HepG2 (cell line): ENCODE data around the gene ESF1. TPM values are rescaled to one million over a fixed set of nuclear protein-coding genes. Genes with fewer than 3 reads are reported as not detected.

ENCODE experiments used
- ATAC-seq: fragments of 200-7000 bp; cut with Tn5 transposase; 3 replicates; pipeline ENCODE4 v1.9.1; 2020; ENCODE audit warnings: mild to moderate bottlenecking, moderate library complexity
- BruUV-seq: library from RNA; stranded (reverse); fragments of 400-500 nt; replicated peaks from 2 replicates; lab custom pipeline; 2021; lab: Mats Ljungman, UMichigan
- CTCF ChIA-PET: fragments of 300-600 bp; formaldehyde crosslinking; extraction: SDS; loops from one replicate; lab custom pipeline; 2021; ENCODE audit warnings: low total read pairs, inconsistent platforms, low intra/inter-chr PET ratio; lab: Yijun Ruan, JAX
- POLR2A ChIA-PET: fragments of 350-600 bp; sonication (Branson Sonifier 250); formaldehyde crosslinking; loops from one replicate; lab custom pipeline; 2020; ENCODE audit warnings: antibody characterized with exemption, inconsistent platforms; lab: Yijun Ruan, JAX
- DNase-seq: peaks from one replicate; pipeline ENCODE4 v3.0.0-alpha.2; 2015; ENCODE audit warnings: low spot score
- FAIRE-seq: peaks from 3 replicates; lab custom pipeline; 2011; peaks lifted over from hg19 to GRCh38; lab: Jason Lieb, UNC
- H2AFZ ChIP-seq: one replicate; pipeline ENCODE4 v1.6.1; 2011; ENCODE audit warnings: low read length, inconsistent platforms
- H3K27ac ChIP-seq: fragments of 300-600 bp; 3 replicates; pipeline ENCODE4 v1.8.0; 2011; ENCODE audit warnings: mixed run types, mild to moderate bottlenecking, mixed read lengths, low read length, inconsistent platforms; ENCODE audit not compliant: insufficient read depth; ENCODE audit errors: extremely low read length
- H3K27me3 ChIP-seq, 2 experiments: fragments of 200-600 bp in 1 of 2; 2 replicates in 1 of 2; 3 replicates in 1 of 2; pipeline versions ENCODE4 v1.6.0 to v1.8.0; 2011; ENCODE audit warnings: low read length in 2 of 2, mild to moderate bottlenecking in 2 of 2, moderate library complexity in 2 of 2, inconsistent platforms in 1 of 2; ENCODE audit not compliant: insufficient read depth in 2 of 2, control insufficient read depth in 1 of 2
- H3K36me3 ChIP-seq, 2 experiments: fragments of 200-600 bp in 1 of 2; replicated peaks in 1 of 2; 2 replicates in 1 of 2; 3 replicates in 1 of 2; pipeline versions ENCODE4 v1.5.1 to v1.8.0; 2011; ENCODE audit warnings: low read length in 2 of 2, inconsistent platforms in 1 of 2; ENCODE audit not compliant: insufficient read depth in 2 of 2, control insufficient read depth in 1 of 2
- H3K4me1 ChIP-seq: 2 replicates; pipeline ENCODE4 v1.5.1; 2012; ENCODE audit warnings: low read length, inconsistent platforms; ENCODE audit not compliant: insufficient read depth
- H3K4me2 ChIP-seq: 2 replicates; pipeline ENCODE4 v1.6.0; 2011; ENCODE audit warnings: low read depth, low read length, inconsistent platforms
- H3K4me3 ChIP-seq, 3 experiments: fragments of 200-600 bp in 1 of 3; sonication (generic), shearing (Covaris generic) in 1 of 3; replicated peaks in 1 of 3; 2 replicates each; pipeline ENCODE4 v1.5.1; 2011 to 2016; ENCODE audit warnings: low read length in 3 of 3, inconsistent platforms in 2 of 3, low read depth in 2 of 3, mild to moderate bottlenecking in 2 of 3, control low read depth in 1 of 3, mixed read lengths in 1 of 3; ENCODE audit not compliant: insufficient read depth in 1 of 3
- H3K79me2 ChIP-seq: one replicate; pipeline ENCODE4 v1.6.1; 2011; ENCODE audit warnings: low read length, inconsistent platforms; ENCODE audit not compliant: insufficient read depth
- H3K9ac ChIP-seq: 2 replicates; pipeline ENCODE4 v1.6.0; 2011; ENCODE audit warnings: mild to moderate bottlenecking, low read depth, low read length, inconsistent platforms; ENCODE audit not compliant: insufficient read depth
- H3K9me3 ChIP-seq: 2 replicates; pipeline ENCODE4 v1.5.1; 2012; ENCODE audit warnings: mild to moderate bottlenecking, low read length
- H4K20me1 ChIP-seq: 2 replicates; pipeline ENCODE4 v1.6.0; 2011; ENCODE audit warnings: inconsistent platforms, mild to moderate bottlenecking, low read length, moderate library complexity; ENCODE audit not compliant: insufficient read depth
- CEBPB ChIP-seq: IDR thresholded peaks from 2 replicates; pipeline ENCODE4 v1.6.1; 2011; ENCODE audit warnings: low read depth, low read length, improper control_type of control experiment, borderline replicate concordance
- FOXC1 ChIP-seq: sonication (generic); formaldehyde crosslinking; IDR thresholded peaks from 2 replicates; pipeline ENCODE4 v1.8.0; 2022; ENCODE audit warnings: mild to moderate bottlenecking, missing genetic modification reagents, borderline replicate concordance
- KLF12 ChIP-seq: sonication (generic); formaldehyde crosslinking; IDR thresholded peaks from 2 replicates; pipeline ENCODE4 v1.4.0; 2020; ENCODE audit warnings: missing genetic modification reagents, borderline replicate concordance
- RBAK ChIP-seq: sonication (generic); formaldehyde crosslinking; IDR thresholded peaks from 2 replicates; pipeline ENCODE4 v1.5.1; 2020; ENCODE audit warnings: mild to moderate bottlenecking, missing genetic modification reagents
- ZNF703 ChIP-seq: sonication (generic); formaldehyde crosslinking; IDR thresholded peaks from 2 replicates; pipeline ENCODE4 v1.5.1; 2020; ENCODE audit warnings: missing genetic modification reagents, mild to moderate bottlenecking, moderate library complexity, borderline replicate concordance
- WGBS: methylation state at CpG from one replicate; pipeline ENCODE4 v1.1.6; 2017; ENCODE audit warnings: low lambda C conversion rate; 5-methylcytosine and 5-hydroxymethylcytosine counted together
- in situ Hi-C: cut with HindIII; loops from 2 replicates; pipeline ENCODE4 v1.10.0; 2017; ENCODE audit warnings: low pct_unique_long_range_greater_than_20kb; ENCODE audit not compliant: extremely low pct_ligation_motif_present
- intact Hi-C: fragments of 100-400 bp; cut with micrococcal nuclease; formaldehyde crosslinking; loops from one replicate; pipeline ENCODE4 v1.10.0; 2022; ENCODE audit not compliant: unreplicated experiment
- polyA plus RNA-seq, 8 experiments: library from polyadenylated mRNA; depleted of rRNA in 3 of 8; stranded (reverse) in 7 of 8; unstranded in 1 of 8; fragments of >200 nt; fragmentation: Illumina TruSeq in 4 of 8; extraction: Trizol in 4 of 8; gene quantifications; 2 replicates each; pipeline versions ENCODE4 v1.2.1 to v1.2.3, GENCODE V29; 2011 to 2016; ENCODE audit warnings: low read depth in 4 of 8, missing spikeins in 1 of 8, mixed read lengths in 1 of 8; ENCODE audit not compliant: insufficient read depth in 1 of 8
- total RNA-seq, 5 experiments: library from RNA; depleted of rRNA; stranded (reverse); fragments of >200 nt; fragmentation: Illumina TruSeq; extraction: Trizol; gene quantifications; 2 replicates each; pipeline ENCODE4 v1.2.3, GENCODE V29; 2016; ENCODE audit warnings: low read depth in 1 of 5
- TF ChIP-seq, protein P1 (sequence below): sonication (generic); formaldehyde crosslinking; IDR thresholded peaks from 2 replicates; pipeline ENCODE4 v1.5.0; 2020; ENCODE audit warnings: mild to moderate bottlenecking, missing genetic modification reagents
- TF ChIP-seq, protein P2 (sequence below): sonication (generic); formaldehyde crosslinking; IDR thresholded peaks from 2 replicates; pipeline ENCODE4 v1.5.0; 2020; ENCODE audit warnings: mild to moderate bottlenecking, missing genetic modification reagents, borderline replicate concordance
- TF ChIP-seq, protein P3 (sequence below): sonication (generic); formaldehyde crosslinking; IDR thresholded peaks from 2 replicates; pipeline ENCODE4 v1.4.0; 2020; ENCODE audit warnings: missing genetic modification reagents

The ESF1 gene
- total and polyA plus RNA-seq, 2 of the 13 experiments (the other 11 are each of a cell fraction or from before 2014, with no cell fraction given): 7.3 to 66.9 TPM

DNA sequence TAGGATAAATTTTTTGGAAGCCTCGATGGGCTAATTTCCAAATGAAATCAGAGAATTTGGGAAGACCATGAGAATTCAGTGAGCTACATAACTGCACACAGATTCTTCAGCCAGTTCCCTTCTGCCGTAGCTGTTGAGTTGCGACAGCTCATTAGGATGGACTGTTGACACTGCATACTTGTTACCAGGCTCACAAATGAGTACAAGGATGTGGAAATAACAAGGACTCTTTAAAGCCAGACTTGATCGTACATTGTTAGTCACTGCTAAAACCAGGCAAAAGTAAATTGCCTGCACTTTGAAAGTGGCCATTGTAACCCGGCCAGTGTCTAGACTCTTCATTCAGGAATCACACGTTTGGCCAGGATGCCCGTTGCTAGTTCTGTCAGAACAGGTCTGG, 37.2 kb upstream of the ESF1 start:
- Histone ChIP-seq H4K20me1 (no peaks in the 10 kb centered on the region), H3K9ac (no peak overlapping the region), H2AFZ (no peak overlapping the region), H3K4me1 (no peaks in the 10 kb centered on the region), H3K36me3 (peaks cover 6 to 19% of the 10 kb centered on the region in 2 experiments), H3K27me3 (no peaks in the 10 kb centered on the region; a peak in 1 of 5 replicates), H3K4me2 (no peak overlapping the region), H3K4me3 (no peak overlapping the region), H3K79me2 (no peaks in the 10 kb centered on the region), H3K9me3 (no peaks in the 10 kb centered on the region), H3K27ac (no peak overlapping the region)
- no TSS peak for BruUV-seq
- ChIA-PET CTCF (no interaction called here), POLR2A (interaction anchor here (1.0 kb wide), 1 partner anchor 33 kb away, joined by 3 read pairs; no protein-coding TSS in a partner anchor)
- intact Hi-C loops: loop anchor here (5.0 kb wide), 1 partner anchor 120 kb away; no protein-coding TSS in a partner anchor
- in situ Hi-C loops: loop anchor here (5.0 kb wide), 1 partner anchor 235 kb away; no protein-coding TSS in a partner anchor
- FAIRE-seq: no peak
- 68% methylated on average over 7 of the region's 7 CpGs for WGBS
- peak; percentile 26 for ATAC-seq
- no peak for DNase-seq
- TF ChIP-seq ZNF703 (CRISPR knock-in tag) (no peak), KLF12 (no peak), FOXC1 (CRISPR knock-in tag) (no peak), RBAK (peak; percentile 64; the same call in 1 of the 2 replicates), CEBPB (0 out of 2 replicates have a peak, but pooled peaks have one; percentile 44)
- TF ChIP-seq, protein P1, sequence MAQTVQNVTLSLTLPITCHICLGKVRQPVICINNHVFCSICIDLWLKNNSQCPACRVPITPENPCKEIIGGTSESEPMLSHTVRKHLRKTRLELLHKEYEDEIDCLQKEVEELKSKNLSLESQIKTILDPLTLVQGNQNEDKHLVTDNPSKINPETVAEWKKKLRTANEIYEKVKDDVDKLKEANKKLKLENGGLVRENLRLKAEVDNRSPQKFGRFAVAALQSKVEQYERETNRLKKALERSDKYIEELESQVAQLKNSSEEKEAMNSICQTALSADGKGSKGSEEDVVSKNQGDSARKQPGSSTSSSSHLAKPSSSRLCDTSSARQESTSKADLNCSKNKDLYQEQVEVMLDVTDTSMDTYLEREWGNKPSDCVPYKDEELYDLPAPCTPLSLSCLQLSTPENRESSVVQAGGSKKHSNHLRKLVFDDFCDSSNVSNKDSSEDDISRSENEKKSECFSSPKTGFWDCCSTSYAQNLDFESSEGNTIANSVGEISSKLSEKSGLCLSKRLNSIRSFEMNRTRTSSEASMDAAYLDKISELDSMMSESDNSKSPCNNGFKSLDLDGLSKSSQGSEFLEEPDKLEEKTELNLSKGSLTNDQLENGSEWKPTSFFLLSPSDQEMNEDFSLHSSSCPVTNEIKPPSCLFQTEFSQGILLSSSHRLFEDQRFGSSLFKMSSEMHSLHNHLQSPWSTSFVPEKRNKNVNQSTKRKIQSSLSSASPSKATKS (CRISPR knock-in tag): no peak
- TF ChIP-seq, protein P2, sequence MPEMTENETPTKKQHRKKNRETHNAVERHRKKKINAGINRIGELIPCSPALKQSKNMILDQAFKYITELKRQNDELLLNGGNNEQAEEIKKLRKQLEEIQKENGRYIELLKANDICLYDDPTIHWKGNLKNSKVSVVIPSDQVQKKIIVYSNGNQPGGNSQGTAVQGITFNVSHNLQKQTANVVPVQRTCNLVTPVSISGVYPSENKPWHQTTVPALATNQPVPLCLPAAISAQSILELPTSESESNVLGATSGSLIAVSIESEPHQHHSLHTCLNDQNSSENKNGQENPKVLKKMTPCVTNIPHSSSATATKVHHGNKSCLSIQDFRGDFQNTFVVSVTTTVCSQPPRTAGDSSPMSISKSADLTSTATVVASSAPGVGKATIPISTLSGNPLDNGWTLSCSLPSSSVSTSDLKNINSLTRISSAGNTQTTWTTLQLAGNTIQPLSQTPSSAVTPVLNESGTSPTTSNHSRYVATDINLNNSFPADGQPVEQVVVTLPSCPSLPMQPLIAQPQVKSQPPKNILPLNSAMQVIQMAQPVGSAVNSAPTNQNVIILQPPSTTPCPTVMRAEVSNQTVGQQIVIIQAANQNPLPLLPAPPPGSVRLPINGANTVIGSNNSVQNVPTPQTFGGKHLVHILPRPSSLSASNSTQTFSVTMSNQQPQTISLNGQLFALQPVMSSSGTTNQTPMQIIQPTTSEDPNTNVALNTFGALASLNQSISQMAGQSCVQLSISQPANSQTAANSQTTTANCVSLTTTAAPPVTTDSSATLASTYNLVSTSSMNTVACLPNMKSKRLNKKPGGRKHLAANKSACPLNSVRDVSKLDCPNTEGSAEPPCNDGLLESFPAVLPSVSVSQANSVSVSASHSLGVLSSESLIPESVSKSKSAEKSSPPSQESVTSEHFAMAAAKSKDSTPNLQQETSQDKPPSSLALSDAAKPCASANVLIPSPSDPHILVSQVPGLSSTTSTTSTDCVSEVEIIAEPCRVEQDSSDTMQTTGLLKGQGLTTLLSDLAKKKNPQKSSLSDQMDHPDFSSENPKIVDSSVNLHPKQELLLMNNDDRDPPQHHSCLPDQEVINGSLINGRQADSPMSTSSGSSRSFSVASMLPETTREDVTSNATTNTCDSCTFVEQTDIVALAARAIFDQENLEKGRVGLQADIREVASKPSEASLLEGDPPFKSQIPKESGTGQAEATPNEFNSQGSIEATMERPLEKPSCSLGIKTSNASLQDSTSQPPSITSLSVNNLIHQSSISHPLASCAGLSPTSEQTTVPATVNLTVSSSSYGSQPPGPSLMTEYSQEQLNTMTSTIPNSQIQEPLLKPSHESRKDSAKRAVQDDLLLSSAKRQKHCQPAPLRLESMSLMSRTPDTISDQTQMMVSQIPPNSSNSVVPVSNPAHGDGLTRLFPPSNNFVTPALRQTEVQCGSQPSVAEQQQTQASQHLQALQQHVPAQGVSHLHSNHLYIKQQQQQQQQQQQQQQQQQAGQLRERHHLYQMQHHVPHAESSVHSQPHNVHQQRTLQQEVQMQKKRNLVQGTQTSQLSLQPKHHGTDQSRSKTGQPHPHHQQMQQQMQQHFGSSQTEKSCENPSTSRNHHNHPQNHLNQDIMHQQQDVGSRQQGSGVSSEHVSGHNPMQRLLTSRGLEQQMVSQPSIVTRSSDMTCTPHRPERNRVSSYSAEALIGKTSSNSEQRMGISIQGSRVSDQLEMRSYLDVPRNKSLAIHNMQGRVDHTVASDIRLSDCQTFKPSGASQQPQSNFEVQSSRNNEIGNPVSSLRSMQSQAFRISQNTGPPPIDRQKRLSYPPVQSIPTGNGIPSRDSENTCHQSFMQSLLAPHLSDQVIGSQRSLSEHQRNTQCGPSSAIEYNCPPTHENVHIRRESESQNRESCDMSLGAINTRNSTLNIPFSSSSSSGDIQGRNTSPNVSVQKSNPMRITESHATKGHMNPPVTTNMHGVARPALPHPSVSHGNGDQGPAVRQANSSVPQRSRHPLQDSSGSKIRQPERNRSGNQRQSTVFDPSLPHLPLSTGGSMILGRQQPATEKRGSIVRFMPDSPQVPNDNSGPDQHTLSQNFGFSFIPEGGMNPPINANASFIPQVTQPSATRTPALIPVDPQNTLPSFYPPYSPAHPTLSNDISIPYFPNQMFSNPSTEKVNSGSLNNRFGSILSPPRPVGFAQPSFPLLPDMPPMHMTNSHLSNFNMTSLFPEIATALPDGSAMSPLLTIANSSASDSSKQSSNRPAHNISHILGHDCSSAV: no peak
- TF ChIP-seq, protein P3, sequence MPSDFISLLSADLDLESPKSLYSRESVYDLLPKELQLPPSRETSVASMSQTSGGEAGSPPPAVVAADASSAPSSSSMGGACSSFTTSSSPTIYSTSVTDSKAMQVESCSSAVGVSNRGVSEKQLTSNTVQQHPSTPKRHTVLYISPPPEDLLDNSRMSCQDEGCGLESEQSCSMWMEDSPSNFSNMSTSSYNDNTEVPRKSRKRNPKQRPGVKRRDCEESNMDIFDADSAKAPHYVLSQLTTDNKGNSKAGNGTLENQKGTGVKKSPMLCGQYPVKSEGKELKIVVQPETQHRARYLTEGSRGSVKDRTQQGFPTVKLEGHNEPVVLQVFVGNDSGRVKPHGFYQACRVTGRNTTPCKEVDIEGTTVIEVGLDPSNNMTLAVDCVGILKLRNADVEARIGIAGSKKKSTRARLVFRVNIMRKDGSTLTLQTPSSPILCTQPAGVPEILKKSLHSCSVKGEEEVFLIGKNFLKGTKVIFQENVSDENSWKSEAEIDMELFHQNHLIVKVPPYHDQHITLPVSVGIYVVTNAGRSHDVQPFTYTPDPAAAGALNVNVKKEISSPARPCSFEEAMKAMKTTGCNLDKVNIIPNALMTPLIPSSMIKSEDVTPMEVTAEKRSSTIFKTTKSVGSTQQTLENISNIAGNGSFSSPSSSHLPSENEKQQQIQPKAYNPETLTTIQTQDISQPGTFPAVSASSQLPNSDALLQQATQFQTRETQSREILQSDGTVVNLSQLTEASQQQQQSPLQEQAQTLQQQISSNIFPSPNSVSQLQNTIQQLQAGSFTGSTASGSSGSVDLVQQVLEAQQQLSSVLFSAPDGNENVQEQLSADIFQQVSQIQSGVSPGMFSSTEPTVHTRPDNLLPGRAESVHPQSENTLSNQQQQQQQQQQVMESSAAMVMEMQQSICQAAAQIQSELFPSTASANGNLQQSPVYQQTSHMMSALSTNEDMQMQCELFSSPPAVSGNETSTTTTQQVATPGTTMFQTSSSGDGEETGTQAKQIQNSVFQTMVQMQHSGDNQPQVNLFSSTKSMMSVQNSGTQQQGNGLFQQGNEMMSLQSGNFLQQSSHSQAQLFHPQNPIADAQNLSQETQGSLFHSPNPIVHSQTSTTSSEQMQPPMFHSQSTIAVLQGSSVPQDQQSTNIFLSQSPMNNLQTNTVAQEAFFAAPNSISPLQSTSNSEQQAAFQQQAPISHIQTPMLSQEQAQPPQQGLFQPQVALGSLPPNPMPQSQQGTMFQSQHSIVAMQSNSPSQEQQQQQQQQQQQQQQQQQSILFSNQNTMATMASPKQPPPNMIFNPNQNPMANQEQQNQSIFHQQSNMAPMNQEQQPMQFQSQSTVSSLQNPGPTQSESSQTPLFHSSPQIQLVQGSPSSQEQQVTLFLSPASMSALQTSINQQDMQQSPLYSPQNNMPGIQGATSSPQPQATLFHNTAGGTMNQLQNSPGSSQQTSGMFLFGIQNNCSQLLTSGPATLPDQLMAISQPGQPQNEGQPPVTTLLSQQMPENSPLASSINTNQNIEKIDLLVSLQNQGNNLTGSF (CRISPR knock-in tag): no peak
